EL (cell line): ENCODE results near the gene PIPOX.

Source experiments
- DNase-seq: peaks from one replicate; pipeline ENCODE4 v3.0.0-alpha.2; 2016

Gene PIPOX

DNA sequence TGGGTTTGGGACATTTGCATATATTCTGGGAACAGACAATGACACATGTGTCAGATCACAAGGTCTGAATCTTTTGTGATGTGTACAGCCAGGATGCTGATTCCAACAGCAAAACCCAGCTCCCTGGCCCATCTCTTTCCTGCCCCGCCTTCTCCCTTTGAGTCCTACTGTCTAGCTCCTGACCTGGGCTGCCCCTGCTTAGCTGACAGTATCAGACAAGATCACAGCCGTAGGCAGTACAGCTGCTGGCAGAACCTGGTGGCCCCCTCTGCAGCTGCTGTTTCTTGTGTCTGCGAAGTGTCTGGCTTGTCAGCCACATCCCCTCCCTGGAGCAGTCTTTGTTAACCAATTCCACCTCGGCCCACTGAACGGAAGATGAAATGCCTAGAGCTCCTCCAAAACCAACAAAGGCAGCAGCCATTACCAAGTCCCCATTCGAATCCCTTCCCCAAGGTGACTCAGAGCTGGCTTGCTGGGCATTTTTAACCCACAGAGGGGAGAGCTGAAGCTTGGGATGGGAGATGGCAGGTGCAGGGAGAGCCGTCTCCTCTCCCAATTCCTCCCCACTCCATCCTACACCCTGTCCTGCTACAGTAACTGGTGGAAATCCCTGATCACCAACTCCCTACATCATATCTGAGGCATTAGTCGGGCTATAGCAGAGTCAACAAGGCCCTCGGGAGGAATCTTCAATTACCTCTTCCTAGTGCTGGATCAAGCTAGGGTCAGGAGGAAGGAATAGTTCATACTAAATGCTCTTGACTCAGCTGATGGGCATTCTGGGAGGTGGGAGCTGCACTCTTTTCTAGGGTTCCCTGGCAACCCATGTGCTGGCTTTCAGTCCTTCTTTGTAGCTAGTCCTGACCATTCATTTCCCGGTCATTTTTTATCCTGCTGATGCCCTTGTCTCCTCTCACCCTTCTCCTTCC, 5.8 kb downstream of the PIPOX start:
- peak; percentile 65 for DNase-seq

DNA sequence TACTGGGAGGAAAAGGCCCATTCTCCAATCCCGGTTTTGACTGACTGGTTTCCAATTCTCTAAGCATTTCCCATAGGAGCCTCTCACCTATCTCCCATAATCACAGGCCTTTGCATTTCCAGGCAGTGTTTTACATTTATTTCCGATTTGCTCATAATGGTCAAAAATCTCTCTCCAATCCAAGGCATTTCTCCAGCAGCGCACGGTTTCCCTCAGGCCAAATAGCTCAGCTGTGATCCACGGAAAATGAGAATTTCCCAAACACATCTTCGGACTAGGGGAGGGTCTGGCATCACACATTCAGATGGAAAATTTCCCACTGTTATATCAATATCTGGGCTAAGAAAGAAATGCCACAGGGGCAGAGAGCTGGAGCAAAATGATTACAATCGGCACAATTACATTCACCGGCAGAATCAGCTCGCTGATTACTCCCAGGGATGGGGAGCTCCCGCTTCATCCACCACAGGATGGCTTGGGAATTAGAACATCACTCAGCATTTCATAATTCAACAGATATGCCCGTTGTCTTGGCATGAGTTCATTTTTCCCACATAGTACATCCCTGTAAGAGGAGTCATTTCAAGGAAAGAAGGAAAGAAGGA, 6.7 kb downstream of the PIPOX start:
- peak; percentile 22 for DNase-seq

DNA sequence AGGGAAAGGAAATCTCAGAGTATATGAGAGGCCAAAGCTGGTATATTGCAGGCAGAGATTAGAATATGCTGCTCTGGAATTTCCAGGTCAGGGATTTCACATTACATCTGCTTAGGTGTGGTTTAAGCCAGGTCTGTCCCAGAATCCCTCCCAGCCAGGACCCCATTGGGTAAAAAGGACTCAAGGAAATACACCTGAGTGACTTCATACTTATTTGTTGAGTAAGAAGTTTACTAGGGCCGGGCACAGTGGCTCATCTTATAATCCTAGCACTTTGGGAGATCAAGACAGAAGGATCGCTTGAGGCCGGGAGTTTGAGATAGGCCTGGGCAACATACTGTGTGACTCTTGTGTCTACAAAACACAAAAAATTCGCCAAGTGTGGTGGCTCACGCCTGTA, 7.2 kb downstream of the PIPOX start:
- DNase-seq: no peak

GRCh38 chr17:29051194-29051593, 8.3 kb downstream of the PIPOX start:
- DNase-seq: no peak

DNA sequence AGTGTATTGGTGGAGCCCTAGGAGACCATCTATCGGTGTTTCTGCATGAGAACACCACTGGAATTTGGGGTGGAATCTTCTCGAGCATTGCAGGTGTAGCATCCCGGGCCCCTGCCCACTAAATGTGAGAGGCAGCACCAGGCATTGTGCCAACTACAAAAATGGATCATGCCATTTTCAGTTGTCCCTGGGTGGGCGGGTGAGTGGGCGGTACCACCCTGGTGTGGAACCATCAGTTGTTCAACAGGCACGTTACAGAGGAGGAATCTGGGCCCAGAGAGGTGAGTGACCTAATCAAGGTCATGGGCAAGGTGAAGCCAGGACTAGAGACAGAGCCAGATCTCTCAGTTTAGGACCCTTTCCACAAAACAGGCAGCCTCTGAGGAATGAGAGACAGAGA, 8.8 kb downstream of the PIPOX start:
- DNase-seq: no peak

DNA sequence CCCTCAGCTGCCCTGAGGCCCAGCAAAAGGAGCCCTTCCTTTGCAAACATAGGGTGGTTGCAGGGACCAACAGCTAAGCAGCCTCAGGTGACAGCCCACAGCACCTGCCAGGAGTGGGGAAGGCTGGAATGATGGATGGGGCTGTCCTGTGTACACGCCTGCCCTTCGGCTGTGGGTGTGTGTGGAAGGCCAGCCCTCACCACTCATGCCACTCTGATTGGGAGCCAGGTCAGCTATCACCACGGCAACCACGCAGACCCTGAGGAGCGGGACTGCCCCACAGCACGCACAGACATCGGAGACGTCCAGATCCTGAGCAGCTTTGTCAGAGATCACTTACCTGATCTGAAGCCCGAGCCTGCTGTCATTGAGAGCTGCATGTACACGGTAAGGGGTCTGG, 11.9 kb downstream of the PIPOX start:
- DNase-seq: no peak

DNA sequence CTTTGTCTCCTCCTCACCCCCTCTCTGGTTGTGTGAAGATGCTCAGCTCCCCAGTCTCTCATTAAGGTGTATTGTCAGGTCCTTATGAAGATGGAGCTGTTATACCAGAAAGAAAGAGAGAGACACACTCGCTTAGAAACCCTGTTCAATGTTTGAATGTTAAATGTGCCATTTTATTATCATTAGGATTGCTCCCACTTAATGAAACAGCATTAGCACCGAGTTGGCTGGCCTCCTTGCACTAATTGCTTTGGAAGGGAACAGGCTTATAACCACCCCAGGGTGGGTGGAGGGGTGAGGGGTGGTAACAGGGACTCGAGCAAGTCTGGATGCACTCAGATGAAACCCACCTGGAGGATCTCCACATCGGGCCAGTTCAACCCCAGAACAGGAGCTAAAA, 14.4 kb downstream of the PIPOX start:
- DNase-seq: no peak

GRCh38 chr17:29058391-29058790, 15.4 kb downstream of the PIPOX start:
- no peak for DNase-seq

- DNase-seq: peak; percentile 22
These were observed 16.3 kb downstream of the PIPOX start for GRCh38 chr17:29059281-29059680.

DNA sequence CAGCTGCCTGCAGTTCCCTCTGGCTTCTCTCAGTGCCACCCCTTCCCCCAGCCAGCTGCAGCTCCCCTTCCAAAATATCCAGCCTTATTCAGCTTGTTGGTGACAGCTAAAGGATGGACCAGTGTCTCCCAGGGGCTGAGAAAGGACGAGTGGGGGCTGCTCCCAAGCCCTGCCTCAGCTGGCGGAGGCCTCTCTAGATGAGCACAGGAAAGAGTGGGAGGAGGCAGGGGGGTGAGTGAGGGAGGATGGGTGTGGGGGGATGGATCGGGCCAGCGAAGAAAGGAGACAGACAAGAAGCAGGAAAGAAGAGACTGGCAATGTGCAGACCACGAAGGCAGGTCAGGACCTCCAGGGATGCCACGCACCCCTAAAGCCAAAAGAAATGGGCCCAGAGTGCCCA, 17.5 kb downstream of the PIPOX start:
- DNase-seq: no peak

- DNase-seq: no peak
These were observed 18.1 kb downstream of the PIPOX start for GRCh38 chr17:29061036-29061435.

DNA sequence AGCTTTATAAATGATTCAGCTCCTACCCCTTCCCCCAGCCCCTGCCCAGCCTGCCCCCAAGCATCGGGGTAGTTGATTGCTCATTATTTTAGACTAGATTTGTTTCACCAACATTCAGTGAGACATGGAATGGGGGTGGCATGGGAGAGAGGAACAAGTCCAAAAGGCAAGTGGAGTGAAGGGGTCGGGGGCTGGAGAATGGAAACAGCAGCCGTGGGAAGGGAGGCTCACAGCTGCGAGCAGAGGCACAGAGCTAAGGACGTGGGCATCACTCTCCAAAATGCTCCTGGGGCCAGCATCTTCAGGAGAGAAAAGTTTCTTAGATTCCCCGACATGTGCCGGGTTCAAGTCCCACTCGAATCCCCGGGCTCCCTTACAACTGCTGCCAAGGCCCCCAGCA, 19.3 kb downstream of the PIPOX start:
- no peak for DNase-seq

DNA sequence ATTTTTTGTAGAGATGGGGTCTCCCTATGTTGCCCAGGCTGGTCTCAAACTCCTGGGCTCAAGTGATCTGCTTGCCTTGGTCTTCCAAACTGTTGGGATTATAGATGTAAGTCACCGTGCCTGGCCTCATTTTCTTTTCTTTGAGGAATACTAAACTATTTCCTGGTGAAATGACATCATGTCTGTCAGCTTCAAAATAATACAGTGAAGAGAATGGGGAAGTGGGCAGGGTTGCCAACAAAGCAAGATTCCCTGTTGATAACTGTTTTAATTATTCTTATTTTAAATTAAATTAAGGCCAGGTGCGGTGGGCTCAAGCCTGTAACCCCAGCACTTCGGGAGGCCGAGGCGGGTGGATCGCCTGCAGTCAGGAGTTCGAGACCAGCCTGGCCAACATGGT, 21.1 kb downstream of the PIPOX start:
- no peak for DNase-seq

DNA sequence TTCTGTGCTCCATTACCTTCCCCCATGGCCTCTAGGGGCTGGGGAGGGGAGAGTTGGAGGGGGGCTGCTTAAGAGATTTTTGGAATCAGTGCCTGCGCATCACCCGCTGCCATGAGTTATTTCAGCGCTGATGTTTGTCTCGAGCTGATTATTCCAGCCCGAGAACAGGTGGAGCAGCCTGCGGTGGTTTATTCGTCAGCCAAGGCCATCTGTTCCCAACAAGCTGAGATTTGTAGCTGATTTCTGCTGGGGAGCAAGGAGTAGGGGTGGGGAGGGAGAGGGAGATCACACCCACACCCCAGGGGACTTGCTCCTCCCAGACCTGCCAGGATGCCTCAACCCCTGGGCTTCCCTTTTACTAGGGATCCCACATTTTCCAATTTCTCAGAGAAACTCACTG, 23.1 kb downstream of the PIPOX start:
- DNase-seq: no peak

GRCh38 chr17:29066606-29067005, 23.7 kb downstream of the PIPOX start:
- DNase-seq: no peak

GRCh38 chr17:29068818-29069217, 25.9 kb downstream of the PIPOX start:
- DNase-seq: no peak

DNA sequence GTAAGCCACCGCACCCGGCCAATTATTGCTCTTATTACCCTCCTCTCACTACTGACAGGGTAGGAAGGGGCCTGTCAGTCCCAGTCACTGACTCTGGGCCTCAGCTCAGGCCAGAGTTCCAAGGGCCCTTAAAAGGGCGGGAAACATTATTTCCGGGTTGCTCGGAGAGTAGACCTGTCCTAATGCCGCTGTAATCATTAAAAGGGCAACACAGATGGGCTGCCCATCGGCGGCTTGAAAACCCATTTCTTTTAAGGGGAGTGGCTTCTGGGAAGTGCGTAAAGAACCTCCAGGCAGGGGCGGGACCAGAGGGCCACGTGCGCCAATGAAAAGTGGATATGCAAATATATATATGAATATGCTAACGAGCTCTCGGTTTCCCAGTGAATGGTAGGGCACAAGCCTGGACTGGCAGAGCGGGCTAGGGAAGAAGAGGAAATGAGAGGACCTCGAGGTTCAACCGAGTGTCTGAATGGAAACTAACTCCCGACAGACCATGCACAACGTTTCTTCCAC, 26.6 kb downstream of the PIPOX start:
- DNase-seq: peak; percentile 6

- DNase-seq: no peak
These were observed 27.4 kb downstream of the PIPOX start for GRCh38 chr17:29070308-29070707.

- DNase-seq: no peak
These were observed 27.8 kb downstream of the PIPOX start for GRCh38 chr17:29070781-29071180.

DNA sequence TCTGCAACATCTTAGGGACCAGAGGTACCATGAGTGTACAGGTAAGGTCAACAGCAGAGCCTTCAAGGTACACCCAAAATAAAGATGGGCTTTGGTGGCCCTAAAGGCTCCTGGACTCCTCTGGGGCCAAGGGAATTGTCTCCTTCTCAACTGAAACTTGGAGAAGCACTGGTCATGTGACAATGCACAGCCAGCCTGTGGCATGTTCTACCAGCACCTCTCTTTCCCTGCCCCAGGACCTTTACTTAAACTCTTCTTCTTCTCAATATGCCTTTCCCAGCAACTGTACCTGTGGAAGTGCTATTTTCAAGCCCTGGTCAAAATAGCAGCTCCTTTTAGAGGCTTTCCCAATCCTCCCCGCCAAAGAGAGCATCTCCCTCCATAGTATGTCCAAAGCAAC, 28.4 kb downstream of the PIPOX start:
- no peak for DNase-seq

DNA sequence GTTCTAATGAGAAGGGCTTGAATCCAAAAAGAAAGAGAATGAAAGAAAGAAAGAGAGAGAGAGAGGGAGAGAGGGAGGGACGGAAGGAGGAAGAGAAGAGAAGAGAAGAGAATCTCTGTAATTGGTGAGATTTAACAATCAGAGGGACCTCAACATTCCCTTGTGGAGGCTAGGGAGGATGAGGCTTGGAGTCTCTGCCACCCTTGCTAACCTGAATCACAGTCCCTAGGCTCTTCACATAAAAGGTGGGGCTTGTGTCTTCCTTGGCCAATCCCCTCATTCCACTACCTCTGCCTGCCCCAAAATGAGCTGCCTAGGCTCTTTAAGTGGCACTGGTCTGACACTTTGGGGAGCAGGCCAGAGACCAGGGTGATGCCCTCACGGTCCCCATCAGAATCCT, 30.1 kb downstream of the PIPOX start:
- DNase-seq: no peak

- DNase-seq: no peak
These were observed 30.6 kb downstream of the PIPOX start for GRCh38 chr17:29073520-29073919.

DNA sequence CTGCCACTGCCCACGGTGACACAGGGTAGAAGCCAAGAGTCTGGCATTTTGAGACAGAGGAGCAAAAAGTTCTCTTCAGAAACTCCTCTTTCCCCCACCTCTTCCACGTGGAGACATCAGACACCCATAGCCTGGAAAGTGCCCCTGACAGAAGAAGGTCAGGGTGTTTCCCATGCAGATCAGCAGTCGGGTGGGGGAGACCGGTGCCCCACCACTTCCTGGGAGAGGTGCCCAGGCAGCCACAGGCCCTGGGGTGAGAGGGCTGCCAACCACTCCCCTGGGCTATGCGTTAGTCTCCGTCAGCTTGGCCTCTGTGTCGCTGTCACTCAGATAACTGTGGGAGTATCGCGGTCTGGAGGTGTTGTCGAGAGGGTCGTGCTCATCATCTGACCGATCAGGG, 31.5 kb downstream of the PIPOX start:
- DNase-seq: no peak

GRCh38 chr17:29076087-29076486, 33.1 kb downstream of the PIPOX start:
- DNase-seq: no peak
